Stimulated activated CD4-positive, alpha-beta T cell treated with anti-CD3 and anti-CD28 coated beads, TNF-alpha, amount 100 ng/mL, for 1 hour (primary cell): ENCODE results near the gene CDC26.
"Not testable (repeated sequence)": the region's sequence is repeated elsewhere in the genome, so short reads cannot be mapped to it uniquely, and the experiment has no call there.

ENCODE experiments used
- DNase-seq, 3 donors: peaks; one replicate each; pipeline ENCODE4 v3.0.0-alpha.2; 2020; ENCODE audit warnings: low read depth in 3 of 3, low spot score in 1 of 3

CDC26 gene

GRCh38 chr9:113293285-113293878 is 18.0 kb upstream of the CDC26 start:
- no peak for DNase-seq

GRCh38 chr9:113290052-113290607 is 14.8 kb upstream of the CDC26 start:
- no peak for DNase-seq

- DNase-seq: no peak
These were observed 13.7 kb upstream of the CDC26 start for GRCh38 chr9:113289091-113289490.

- DNase-seq: no peak
These were observed 6.0 kb upstream of the CDC26 start for GRCh38 chr9:113281356-113281755.

- no peak for DNase-seq
These were observed 3.5 kb upstream of the CDC26 start for GRCh38 chr9:113278840-113279239.

- DNase-seq: no peak
These were observed 757 bp downstream of the CDC26 start for GRCh38 chr9:113274474-113275156.

- DNase-seq: no peak
These were observed 5.5 kb downstream of the CDC26 start for GRCh38 chr9:113269871-113270270.

- DNase-seq: no peak
These were observed 6.0 kb downstream of the CDC26 start for GRCh38 chr9:113269355-113269754.

GRCh38 chr9:113267911-113268566 is 7.3 kb downstream of the CDC26 start:
- DNase-seq: no peak

- DNase-seq: no peak
These were observed 9.2 kb downstream of the CDC26 start for GRCh38 chr9:113266174-113266573.

GRCh38 chr9:113261917-113262671 is 13.3 kb downstream of the CDC26 start:
- no peak for DNase-seq

- no peak for DNase-seq
These were observed 17.1 kb downstream of the CDC26 start for GRCh38 chr9:113258282-113258681.

GRCh38 chr9:113257863-113258262 is 17.5 kb downstream of the CDC26 start:
- DNase-seq: no peak

GRCh38 chr9:113255438-113255837 is 19.9 kb downstream of the CDC26 start:
- DNase-seq: no peak

GRCh38 chr9:113254991-113255390 is 20.4 kb downstream of the CDC26 start:
- DNase-seq: no peak

GRCh38 chr9:113250807-113251206 is 24.6 kb downstream of the CDC26 start:
- no peak for DNase-seq

GRCh38 chr9:113249661-113250060 is 25.7 kb downstream of the CDC26 start:
- DNase-seq: not testable (repeated sequence)

GRCh38 chr9:113247640-113248039 is 27.7 kb downstream of the CDC26 start:
- DNase-seq: no peak

GRCh38 chr9:113246928-113247327 is 28.4 kb downstream of the CDC26 start:
- no peak for DNase-seq

- no peak for DNase-seq
These were observed 29.5 kb downstream of the CDC26 start for GRCh38 chr9:113245894-113246293.

- DNase-seq: no peak
These were observed 30.8 kb downstream of the CDC26 start for GRCh38 chr9:113244556-113244955.
